ENCODE measurements around the gene TAAR5. TPM values are rescaled to one million over a fixed set of nuclear protein-coding genes. Genes with fewer than 3 reads are reported as not detected.

Gene TAAR5
- total RNA-seq, 1 donor from 2014 or later, result not detected

GRCh38 chr6:132596201-132596600 lies 6.7 kb upstream of the TAAR5 start:
- Mint-ChIP-seq H3K4me1 (ENCODE audit: unreplicated experiment) (no peaks in the 10 kb centered on the region), H3K27me3 (ENCODE audit: unreplicated experiment) (peaks cover 44% of the 10 kb centered on the region), H3K4me3 (ENCODE audit: unreplicated experiment) (no peak overlapping the region), H3K27ac (ENCODE audit: unreplicated experiment) (no peak overlapping the region), H3K36me3 (ENCODE audit: unreplicated experiment) (no peaks in the 10 kb centered on the region), H3K9me3 (ENCODE audit: unreplicated experiment) (no peaks in the 10 kb centered on the region)
- no peak for DNase-seq (ENCODE audit: extremely low spot score, unreplicated experiment)
- TF ChIP-seq CTCF (IDR thresholded peaks at IDR 0.05), result no peak

GRCh38 chr6:132592855-132593254 lies 3.3 kb upstream of the TAAR5 start:
- H3K9me3 Mint-ChIP-seq (ENCODE audit: unreplicated experiment), result no peaks in the 10 kb centered on the region
- no peak overlapping the region for H3K4me3 Mint-ChIP-seq (ENCODE audit: unreplicated experiment)
- no peak for DNase-seq (ENCODE audit: extremely low spot score, unreplicated experiment)
- no peak for TF ChIP-seq CTCF (IDR thresholded peaks at IDR 0.05)
- H3K27me3 Mint-ChIP-seq (ENCODE audit: unreplicated experiment), result peaks cover 48% of the 10 kb centered on the region
- H3K27ac Mint-ChIP-seq (ENCODE audit: unreplicated experiment), result no peak overlapping the region
- H3K36me3 Mint-ChIP-seq (ENCODE audit: unreplicated experiment), result no peaks in the 10 kb centered on the region
- no peaks in the 10 kb centered on the region for H3K4me1 Mint-ChIP-seq (ENCODE audit: unreplicated experiment)

- no peaks in the 10 kb centered on the region for H3K4me1 Mint-ChIP-seq (ENCODE audit: unreplicated experiment)
- DNase-seq (ENCODE audit: extremely low spot score, unreplicated experiment), result no peak
- no peaks in the 10 kb centered on the region for H3K9me3 Mint-ChIP-seq (ENCODE audit: unreplicated experiment)
- H3K27ac Mint-ChIP-seq (ENCODE audit: unreplicated experiment), result no peak overlapping the region
- no peaks in the 10 kb centered on the region for H3K36me3 Mint-ChIP-seq (ENCODE audit: unreplicated experiment)
- H3K4me3 Mint-ChIP-seq (ENCODE audit: unreplicated experiment), result no peak overlapping the region
- H3K27me3 Mint-ChIP-seq (ENCODE audit: unreplicated experiment), result peaks cover 41% of the 10 kb centered on the region
- no peak for TF ChIP-seq CTCF (IDR thresholded peaks at IDR 0.05)
Observed at GRCh38 chr6:132590362-132590761, 821 bp upstream of the TAAR5 start.

GRCh38 chr6:132587424-132587823 lies 2.1 kb downstream of the TAAR5 start:
- Mint-ChIP-seq H3K4me3 (ENCODE audit: unreplicated experiment) (no peak overlapping the region), H3K27me3 (ENCODE audit: unreplicated experiment) (peaks cover 55% of the 10 kb centered on the region), H3K27ac (ENCODE audit: unreplicated experiment) (no peak overlapping the region), H3K9me3 (ENCODE audit: unreplicated experiment) (no peaks in the 10 kb centered on the region), H3K4me1 (ENCODE audit: unreplicated experiment) (no peaks in the 10 kb centered on the region), H3K36me3 (ENCODE audit: unreplicated experiment) (no peaks in the 10 kb centered on the region)
- TF ChIP-seq CTCF (IDR thresholded peaks at IDR 0.05), result no peak
- no peak for DNase-seq (ENCODE audit: extremely low spot score, unreplicated experiment)

- TF ChIP-seq CTCF (IDR thresholded peaks at IDR 0.05), result no peak
- Mint-ChIP-seq H3K27me3 (ENCODE audit: unreplicated experiment) (peaks cover 39% of the 10 kb centered on the region), H3K27ac (ENCODE audit: unreplicated experiment) (no peak overlapping the region), H3K9me3 (ENCODE audit: unreplicated experiment) (no peaks in the 10 kb centered on the region), H3K36me3 (ENCODE audit: unreplicated experiment) (no peaks in the 10 kb centered on the region), H3K4me3 (ENCODE audit: unreplicated experiment) (no peak overlapping the region), H3K4me1 (ENCODE audit: unreplicated experiment) (no peaks in the 10 kb centered on the region)
- DNase-seq (ENCODE audit: extremely low spot score, unreplicated experiment), result no peak
Observed at GRCh38 chr6:132584698-132585097, 4.8 kb downstream of the TAAR5 start.
